ENCODE data around the gene CHST11.

- TF ChIP-seq, protein P1, sequence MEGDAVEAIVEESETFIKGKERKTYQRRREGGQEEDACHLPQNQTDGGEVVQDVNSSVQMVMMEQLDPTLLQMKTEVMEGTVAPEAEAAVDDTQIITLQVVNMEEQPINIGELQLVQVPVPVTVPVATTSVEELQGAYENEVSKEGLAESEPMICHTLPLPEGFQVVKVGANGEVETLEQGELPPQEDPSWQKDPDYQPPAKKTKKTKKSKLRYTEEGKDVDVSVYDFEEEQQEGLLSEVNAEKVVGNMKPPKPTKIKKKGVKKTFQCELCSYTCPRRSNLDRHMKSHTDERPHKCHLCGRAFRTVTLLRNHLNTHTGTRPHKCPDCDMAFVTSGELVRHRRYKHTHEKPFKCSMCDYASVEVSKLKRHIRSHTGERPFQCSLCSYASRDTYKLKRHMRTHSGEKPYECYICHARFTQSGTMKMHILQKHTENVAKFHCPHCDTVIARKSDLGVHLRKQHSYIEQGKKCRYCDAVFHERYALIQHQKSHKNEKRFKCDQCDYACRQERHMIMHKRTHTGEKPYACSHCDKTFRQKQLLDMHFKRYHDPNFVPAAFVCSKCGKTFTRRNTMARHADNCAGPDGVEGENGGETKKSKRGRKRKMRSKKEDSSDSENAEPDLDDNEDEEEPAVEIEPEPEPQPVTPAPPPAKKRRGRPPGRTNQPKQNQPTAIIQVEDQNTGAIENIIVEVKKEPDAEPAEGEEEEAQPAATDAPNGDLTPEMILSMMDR (IDR thresholded peaks at IDR 0.05), result no peak
- TF ChIP-seq ZFX (IDR thresholded peaks at IDR 0.05; ENCODE audit: borderline replicate concordance), result no peak
Measured at GRCh38 chr12:104484079-104484478, 27.3 kb downstream of the CHST11 start.

All from 22Rv1 (cell line).